Activated CD4-positive, alpha-beta T cell treated with anti-CD3 and anti-CD28 coated beads for 4 hours (primary cell): ENCODE results near the gene DPH3.

Source experiments
- DNase-seq, 2 donors: peaks; one replicate each; pipeline ENCODE4 v3.0.0-alpha.2; 2020

The DPH3 gene

GRCh38 chr3:16290007-16290826, 25.5 kb upstream of the DPH3 start:
- peak; percentile 48 to 63 for DNase-seq

GRCh38 chr3:16289144-16289889, 24.6 kb upstream of the DPH3 start:
- DNase-seq, result no peak

GRCh38 chr3:16288664-16289063, 23.9 kb upstream of the DPH3 start:
- DNase-seq, result no peak

- no peak for DNase-seq
Measured at GRCh38 chr3:16286751-16287543, 22.2 kb upstream of the DPH3 start.

- DNase-seq, result peak; percentile 69 to 71
Measured at GRCh38 chr3:16286161-16286560, 21.4 kb upstream of the DPH3 start.

GRCh38 chr3:16284633-16285032, 19.9 kb upstream of the DPH3 start:
- DNase-seq, result no peak

GRCh38 chr3:16280671-16281070, 15.9 kb upstream of the DPH3 start:
- DNase-seq, result no peak

- DNase-seq, result no peak
Measured at GRCh38 chr3:16279010-16279801, 14.5 kb upstream of the DPH3 start.

GRCh38 chr3:16277471-16277870, 12.7 kb upstream of the DPH3 start:
- DNase-seq, result no peak

- DNase-seq, result no peak
Measured at GRCh38 chr3:16273867-16274266, 9.1 kb upstream of the DPH3 start.

GRCh38 chr3:16272588-16272987, 7.8 kb upstream of the DPH3 start:
- no peak for DNase-seq

- no peak for DNase-seq
Measured at GRCh38 chr3:16270855-16271254, 6.1 kb upstream of the DPH3 start.

- DNase-seq, result no peak
Measured at GRCh38 chr3:16266714-16267113, 2.0 kb upstream of the DPH3 start.

- no peak for DNase-seq
Measured at GRCh38 chr3:16265455-16265786, 678 bp upstream of the DPH3 start.

- peak in 1 of 2 donors; percentile 22 for DNase-seq
Measured at GRCh38 chr3:16264174-16264707, 502 bp downstream of the DPH3 start.

- no peak for DNase-seq
Measured at GRCh38 chr3:16262174-16262573, 2.6 kb downstream of the DPH3 start.

GRCh38 chr3:16260046-16260445, 4.7 kb downstream of the DPH3 start:
- no peak for DNase-seq

- DNase-seq, result no peak
Measured at GRCh38 chr3:16258866-16259265, 5.9 kb downstream of the DPH3 start.

GRCh38 chr3:16258177-16258576, 6.6 kb downstream of the DPH3 start:
- no peak for DNase-seq

GRCh38 chr3:16257309-16257708, 7.4 kb downstream of the DPH3 start:
- DNase-seq, result no peak

GRCh38 chr3:16255726-16256125, 9.0 kb downstream of the DPH3 start:
- DNase-seq, result no peak

- no peak for DNase-seq
Measured at GRCh38 chr3:16255326-16255725, 9.4 kb downstream of the DPH3 start.

- DNase-seq, result no peak
Measured at GRCh38 chr3:16254916-16255315, 9.8 kb downstream of the DPH3 start.
